SU-DHL-6 (cell line): ENCODE results near the gene KLK1.

ENCODE experiments used
- CTCF ChIP-seq: fragments of 200-600 bp; sonication (generic); IDR thresholded peaks from one replicate; pipeline ENCODE4 v1.5.1; 2017; ENCODE audit warnings: antibody characterized with exemption, mild to moderate bottlenecking, low read length, moderate library complexity; ENCODE audit not compliant: insufficient read depth, poor library complexity, severe bottlenecking
- EZH2phosphoT487 ChIP-seq: fragments of 200-600 bp; sonication (generic), shearing (Covaris generic); conservative IDR thresholded peaks from 2 replicates; pipeline ENCODE4 v1.6.1; 2018; ENCODE audit warnings: mild to moderate bottlenecking, antibody characterized with exemption, low read length, moderate library complexity, mixed read lengths

- TF ChIP-seq CTCF, result no peak
- TF ChIP-seq EZH2phosphoT487, result no peak
These were observed 46.3 kb downstream of the KLK1 start for GRCh38 chr19:50777261-50777660.
